GM19324 (cell line): ENCODE measurements around the gene TSPAN9.

Experiments used
- ATAC-seq: cut with Tn5 transposase; IDR thresholded peaks from one replicate; pipeline ENCODE4 v1.9.1; 2021; ENCODE audit warnings: mild to moderate bottlenecking, moderate library complexity; ENCODE audit not compliant: unreplicated experiment, low FRiP score

The TSPAN9 gene

GRCh38 chr12:3281588-3282383 lies 204.6 kb downstream of the TSPAN9 start:
- no peak for ATAC-seq

- ATAC-seq, result no peak
These were observed 205.1 kb downstream of the TSPAN9 start for GRCh38 chr12:3282384-3282670.

GRCh38 chr12:3283137-3283680 lies 206.0 kb downstream of the TSPAN9 start:
- no peak for ATAC-seq

- ATAC-seq, result no peak
These were observed 207.2 kb downstream of the TSPAN9 start for GRCh38 chr12:3284405-3284804.

GRCh38 chr12:3285570-3285969 lies 208.4 kb downstream of the TSPAN9 start:
- ATAC-seq, result no peak

GRCh38 chr12:3288690-3289089 lies 211.5 kb downstream of the TSPAN9 start:
- ATAC-seq, result no peak

GRCh38 chr12:3289702-3290101 lies 212.5 kb downstream of the TSPAN9 start:
- no peak for ATAC-seq

GRCh38 chr12:3291939-3292338 lies 214.8 kb downstream of the TSPAN9 start:
- no peak for ATAC-seq

- ATAC-seq, result no peak
These were observed 215.7 kb downstream of the TSPAN9 start for GRCh38 chr12:3292677-3293412.

GRCh38 chr12:3293446-3294161 lies 216.4 kb downstream of the TSPAN9 start:
- ATAC-seq, result no peak

- no peak for ATAC-seq
These were observed 217.3 kb downstream of the TSPAN9 start for GRCh38 chr12:3294481-3294911.

GRCh38 chr12:3295225-3295624 lies 218.0 kb downstream of the TSPAN9 start:
- no peak for ATAC-seq

GRCh38 chr12:3295646-3296408 lies 218.6 kb downstream of the TSPAN9 start:
- no peak for ATAC-seq

GRCh38 chr12:3296409-3296701 lies 219.2 kb downstream of the TSPAN9 start:
- no peak for ATAC-seq

GRCh38 chr12:3298603-3299002 lies 221.4 kb downstream of the TSPAN9 start:
- ATAC-seq, result no peak

GRCh38 chr12:3299929-3300832 lies 223.0 kb downstream of the TSPAN9 start:
- ATAC-seq, result peak; percentile 48

GRCh38 chr12:3300833-3301401 lies 223.7 kb downstream of the TSPAN9 start:
- ATAC-seq, result no peak

GRCh38 chr12:3302401-3303041 lies 225.3 kb downstream of the TSPAN9 start:
- no peak for ATAC-seq
